ENCODE measurements around the gene KCTD3.

Gene KCTD3

DNA sequence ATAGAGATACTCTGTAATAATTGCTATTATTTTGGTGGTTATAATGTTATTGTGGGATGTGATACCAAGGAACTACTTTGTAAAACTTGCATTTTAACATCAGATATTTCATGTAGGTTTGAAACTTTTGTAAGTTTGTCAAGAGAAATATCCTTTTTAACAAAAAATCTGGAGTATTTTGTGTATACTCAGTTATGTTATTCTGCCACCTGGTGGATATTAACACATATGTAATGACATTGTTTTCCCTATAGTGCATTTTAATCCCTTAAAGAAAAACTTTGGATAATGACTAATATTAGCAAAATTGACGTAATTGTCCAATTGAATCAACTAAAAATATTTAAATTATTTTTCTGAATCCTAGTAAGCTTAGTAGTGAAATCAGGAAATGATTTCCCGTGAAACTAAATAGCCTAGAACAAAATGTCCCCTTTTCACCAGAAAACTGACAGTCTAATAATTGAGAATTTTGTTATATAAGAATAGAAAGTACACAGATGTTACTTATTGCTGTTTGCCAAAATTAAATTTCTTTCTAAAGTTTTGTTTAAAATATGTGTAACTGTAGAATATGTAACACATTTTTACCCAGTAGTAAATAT lies 39.6 kb downstream of the KCTD3 start:
- DNase-seq = peak; percentile 34

DNA sequence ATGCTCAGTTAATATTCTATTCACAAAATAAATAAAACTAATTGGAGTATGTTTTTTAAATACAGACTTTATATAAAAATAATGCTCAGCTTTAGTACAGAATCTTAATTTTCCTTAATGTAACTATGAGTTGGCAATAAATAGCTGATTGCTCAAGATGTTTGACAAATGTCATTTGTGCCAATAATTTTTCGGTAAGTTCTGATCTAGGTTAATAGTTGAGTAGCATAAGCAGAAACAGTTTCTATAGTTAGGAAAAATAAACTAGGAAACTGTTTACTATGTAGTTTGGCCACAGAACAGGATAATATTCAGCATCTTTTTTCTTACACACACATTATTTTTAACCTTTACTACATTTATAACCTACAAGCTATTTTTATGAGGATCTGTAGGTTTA lies 40.3 kb downstream of the KCTD3 start:
- no peak for DNase-seq

DNA sequence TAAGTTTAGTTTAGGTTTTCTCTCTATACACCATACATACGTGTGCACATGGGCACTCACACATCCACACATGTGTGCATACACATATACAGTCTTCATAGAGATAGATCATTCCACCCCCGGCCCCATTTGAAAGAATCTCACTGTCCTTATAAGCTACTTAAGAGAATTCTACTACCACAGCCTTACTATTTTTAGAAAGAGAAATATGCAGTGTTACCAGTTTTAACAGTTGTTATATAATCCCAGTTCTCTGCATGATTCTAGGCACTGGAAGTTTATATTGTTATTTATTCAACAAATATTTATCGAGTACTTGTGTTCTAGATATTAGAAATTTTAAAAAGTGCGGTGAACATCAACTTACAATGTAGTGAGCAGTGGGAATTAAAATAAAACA lies 41.5 kb downstream of the KCTD3 start:
- no peak for DNase-seq

DNA sequence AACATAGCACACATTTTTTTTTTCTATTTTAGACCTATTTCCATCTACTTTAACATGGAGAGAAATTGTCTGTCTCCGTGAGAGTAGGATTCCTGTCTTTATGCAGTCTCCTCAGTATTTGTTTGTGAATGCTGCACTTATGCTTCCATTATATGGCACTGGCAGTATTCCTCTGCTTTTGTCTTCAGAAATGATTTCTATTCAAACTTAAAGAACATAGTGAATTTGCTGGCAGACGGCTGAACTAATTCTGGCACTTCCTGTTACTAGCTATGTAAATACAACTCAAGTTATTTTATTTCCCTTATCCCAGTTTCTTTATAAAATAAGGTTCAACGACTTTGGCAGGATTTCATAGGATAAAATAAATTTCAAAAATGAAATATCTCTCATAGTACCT lies 45.3 kb downstream of the KCTD3 start:
- DNase-seq = no peak

DNA sequence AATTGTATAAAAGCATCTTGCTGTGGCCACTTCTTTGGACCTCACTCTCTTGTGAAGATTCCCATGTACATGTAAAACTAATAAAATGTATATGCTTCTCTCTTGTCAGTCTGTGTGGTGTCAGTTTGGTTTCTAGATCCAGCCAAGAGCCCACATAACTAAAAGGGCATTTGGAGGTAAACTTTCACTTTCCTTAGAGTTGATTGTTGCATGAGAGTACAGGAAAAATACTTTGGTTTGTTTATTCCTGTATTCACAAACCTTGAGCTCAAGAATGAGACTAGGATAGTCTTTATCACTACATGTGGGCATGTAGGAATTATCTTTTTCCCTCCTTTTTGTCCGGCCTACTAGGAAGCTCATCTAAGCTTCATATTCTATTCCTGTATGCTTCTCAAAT lies 50.9 kb downstream of the KCTD3 start:
- no peak for DNase-seq

DNA sequence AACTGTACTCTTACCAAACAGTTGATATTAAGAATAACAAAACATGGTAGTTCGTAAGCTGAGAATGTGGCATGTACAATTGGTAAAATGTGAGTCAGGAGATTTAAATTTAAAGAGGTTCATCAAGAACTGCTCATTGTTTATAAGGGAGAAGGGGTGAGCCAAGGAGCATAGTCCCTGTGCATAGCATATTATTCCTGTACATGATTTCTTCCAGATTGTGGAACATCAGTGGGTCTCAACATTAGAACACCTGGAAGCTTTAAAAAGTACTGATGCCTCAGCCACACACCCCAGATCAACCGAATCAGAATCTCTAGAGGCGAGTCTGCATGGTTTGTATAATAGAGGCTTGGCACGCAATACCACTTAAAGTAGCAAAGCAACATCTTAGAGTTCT lies 56.1 kb downstream of the KCTD3 start:
- DNase-seq = no peak

DNA sequence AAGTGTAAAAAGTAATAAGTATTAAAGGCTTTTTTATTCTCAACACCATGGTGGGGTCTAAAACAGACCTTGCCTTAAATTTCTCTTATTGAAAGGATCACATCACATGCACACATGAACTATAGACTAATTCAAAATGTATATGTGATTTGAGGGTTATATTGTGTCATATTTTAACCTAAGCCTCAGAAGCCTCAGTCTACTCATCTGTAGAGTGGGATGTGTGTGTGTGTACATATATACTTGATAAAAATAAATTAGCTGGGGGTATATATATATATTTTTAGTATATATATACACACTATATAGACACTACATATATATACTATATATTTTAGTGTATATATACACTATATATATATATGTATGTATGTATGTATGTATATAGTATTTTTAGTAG lies 58.8 kb downstream of the KCTD3 start:
- DNase-seq = no peak

DNA sequence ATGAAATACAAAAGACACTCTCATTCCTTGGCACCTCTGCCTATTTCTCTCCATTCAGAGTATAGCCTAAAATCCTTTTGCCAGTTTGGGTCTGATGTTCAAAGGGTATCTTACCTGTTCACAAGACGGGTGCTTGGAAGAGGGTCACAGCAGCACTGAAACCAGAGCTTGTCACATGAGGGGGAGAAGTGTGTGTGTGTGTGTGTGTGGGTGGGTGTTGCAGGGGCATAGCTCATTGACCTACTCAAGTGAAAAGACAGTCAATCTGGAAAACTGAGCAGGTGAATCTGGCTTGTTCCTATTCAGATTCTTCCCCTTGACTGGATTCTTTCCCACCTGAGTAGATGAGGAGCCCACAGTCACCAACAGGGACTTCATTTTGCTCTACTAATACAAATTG lies 63.9 kb downstream of the KCTD3 start:
- DNase-seq = no peak

DNA sequence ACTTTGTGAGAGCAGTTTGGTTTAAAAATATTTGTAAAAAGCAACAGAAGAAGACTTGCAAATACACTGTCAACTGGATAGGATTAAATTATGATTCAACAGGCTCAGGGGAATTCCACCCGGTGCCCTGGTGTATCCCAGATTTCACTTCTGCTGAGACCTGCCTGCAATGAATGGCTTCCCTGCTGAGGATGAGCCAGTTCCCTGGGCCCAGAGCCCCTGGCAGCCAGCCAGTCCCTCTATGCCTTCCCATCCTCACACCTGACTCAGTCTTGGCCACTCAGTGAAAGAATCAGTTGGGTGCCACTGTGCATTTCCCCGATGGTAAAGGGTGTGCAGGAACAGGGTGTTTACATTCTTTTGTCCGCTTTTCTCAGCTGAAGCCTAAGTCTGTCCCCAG lies 64.4 kb downstream of the KCTD3 start:
- DNase-seq = no peak

DNA sequence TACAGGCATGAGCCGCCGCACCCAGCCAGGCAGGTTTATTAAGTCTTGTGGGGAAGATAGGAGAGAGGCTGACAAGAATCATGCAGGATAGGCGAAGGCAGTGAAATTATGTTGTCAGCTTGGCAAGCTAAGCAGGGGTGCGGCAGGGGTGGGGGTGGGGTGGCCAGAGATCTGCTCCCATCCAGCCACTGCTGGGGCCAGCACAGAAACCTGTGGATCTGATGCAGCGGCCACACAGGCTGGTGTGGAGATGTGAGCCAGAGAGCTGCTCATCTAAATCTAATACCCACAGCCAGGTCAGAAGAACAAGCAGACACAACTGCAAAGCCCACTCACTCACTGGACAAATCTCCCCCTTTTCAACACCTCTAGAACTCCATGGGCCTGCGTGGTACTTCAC lies 68.7 kb downstream of the KCTD3 start:
- no peak for DNase-seq

DNA sequence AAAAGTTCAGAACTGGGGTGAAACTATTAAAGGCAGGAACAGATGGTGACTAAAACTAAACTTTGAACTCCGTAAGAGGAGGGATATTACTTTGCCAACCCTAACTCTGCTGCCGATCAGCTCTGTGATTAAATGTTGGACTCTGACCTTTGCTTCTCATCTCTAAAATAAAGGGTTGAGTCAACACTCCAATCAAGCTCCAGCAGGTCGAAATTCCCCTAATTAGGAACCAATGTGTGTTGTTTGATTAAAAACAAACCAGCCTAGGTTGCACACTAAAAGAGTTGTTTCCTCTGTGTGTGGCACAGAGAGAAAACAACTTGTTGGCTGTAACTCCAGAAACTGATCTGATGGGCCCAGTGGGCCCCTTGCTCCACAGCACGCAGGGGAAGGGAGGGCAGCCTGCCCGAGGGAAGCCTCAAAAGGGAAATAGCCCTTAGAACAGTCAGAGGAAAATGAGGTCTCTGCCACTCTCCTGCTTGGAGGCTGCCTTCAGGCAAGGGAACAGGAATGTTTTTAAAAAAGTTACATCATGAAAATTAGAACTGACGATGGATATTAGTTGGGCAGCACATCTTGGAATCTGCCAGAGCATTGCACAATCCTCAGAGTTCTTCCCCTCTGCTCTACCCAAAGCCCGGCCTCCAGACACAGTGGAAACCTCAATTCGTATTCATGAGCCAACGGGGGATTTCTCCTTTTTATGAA lies 69.3 kb downstream of the KCTD3 start:
- no peak for DNase-seq

DNA sequence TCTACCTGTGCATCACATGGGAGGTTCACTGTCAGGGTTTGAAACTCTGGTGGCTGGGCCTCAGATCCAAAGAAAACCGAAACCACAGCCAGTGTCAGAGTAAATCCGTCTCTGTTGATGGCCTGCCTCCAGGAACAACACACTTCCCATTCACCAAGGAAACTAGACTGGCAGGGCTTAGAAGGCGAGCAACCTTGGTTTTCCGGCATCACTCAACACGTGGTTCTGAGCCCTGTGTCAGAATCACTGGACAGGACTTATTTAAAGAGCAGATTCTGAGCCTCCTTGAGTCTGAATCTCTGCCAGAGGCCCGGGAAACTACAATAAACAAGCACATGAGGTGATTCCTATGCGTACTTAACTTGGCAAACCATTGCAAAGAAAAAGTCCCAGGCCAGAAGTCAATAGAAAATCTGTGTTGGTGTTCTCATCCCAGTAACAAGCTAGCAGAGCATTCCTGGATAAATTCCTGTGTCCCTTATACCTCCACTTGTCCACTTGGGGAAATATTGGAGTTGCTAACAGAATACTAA lies 70.0 kb downstream of the KCTD3 start:
- DNase-seq = no peak

DNA sequence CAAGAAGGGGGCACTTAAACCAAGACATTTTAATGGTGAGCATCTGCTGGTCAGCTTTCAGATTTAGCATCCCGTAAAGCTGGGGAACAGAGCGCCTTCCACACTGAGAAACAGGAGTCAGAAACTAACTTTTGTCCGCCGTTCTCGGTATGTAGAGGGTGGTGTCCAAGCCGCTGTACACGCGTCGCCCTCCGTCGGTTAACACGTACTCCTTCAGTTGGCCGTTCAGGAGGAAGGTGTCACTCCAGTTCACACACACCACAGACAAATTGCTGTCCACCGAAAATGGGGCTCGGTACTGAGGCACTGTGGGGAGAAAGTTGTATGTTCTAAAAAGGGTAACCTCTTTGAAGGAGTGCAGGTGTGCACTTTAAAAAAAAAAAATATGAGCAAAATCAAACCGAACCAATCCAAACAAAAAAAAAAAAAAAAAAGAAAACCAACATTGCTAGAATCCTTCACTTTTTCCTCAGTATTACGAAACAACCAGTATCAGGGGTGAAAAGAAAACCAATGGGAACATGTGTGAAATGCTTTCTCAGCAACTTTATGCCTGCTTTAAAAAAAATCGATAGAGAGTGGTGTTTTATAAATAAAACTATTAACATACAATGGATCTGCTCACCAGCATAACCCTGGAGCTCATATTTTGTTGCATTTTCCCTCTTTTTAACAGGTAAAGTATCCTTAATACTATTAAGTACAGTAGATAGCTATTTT lies 73.5 kb downstream of the KCTD3 start:
- no peak for DNase-seq

DNA sequence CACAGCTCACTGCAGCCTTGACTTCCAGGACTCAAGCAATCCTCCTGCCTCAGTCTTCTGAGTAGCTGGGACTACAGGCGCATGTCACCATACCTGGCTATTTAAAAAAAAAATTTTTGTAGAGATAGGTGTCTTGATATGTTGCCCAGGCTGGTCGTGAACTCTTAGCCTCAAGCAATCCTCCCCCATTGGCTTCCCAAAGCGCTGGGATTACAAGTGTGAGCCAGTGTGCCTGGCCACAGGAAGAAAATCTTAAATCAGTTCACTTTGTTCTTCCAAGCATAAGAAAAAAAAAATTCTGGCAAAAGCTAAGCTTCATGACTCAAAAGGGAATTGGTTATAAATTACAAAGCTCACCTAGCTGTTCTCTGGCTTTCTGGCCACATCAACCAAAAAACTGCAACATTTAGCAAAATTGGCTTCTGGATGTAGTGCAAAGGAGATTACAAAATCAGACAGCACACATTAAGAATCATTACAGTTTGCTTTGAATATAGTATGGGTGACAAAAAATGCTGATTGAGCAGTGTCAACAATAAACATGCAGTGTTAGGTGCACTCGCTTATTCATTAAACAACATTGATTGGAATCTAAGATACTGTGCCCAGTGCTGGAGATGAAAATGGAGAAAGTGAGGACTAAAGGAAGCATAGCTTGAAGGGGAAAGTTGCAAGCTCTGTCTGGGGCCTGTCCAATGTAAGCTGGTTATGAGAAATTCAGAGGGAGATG lies 76.7 kb downstream of the KCTD3 start:
- DNase-seq = no peak

DNA sequence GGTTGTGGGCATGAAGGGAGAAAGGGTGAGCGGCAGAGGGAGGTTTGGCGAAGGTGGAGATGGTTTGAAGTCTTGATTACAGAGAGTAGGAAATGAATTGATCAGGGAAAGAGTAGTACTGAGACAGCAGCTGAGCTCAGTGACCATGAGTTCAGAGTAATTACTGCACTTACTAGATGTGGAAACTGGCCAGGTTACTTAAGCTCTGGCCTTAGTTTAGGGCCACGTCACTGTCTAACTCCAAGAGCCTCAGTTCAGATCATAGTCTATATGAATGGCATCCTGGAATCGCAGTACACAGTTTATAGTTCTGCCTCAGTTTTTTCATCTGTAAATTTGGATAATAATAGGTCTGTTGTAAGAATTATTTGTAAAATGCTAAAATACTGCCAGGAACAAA lies 78.1 kb downstream of the KCTD3 start:
- DNase-seq = no peak

DNA sequence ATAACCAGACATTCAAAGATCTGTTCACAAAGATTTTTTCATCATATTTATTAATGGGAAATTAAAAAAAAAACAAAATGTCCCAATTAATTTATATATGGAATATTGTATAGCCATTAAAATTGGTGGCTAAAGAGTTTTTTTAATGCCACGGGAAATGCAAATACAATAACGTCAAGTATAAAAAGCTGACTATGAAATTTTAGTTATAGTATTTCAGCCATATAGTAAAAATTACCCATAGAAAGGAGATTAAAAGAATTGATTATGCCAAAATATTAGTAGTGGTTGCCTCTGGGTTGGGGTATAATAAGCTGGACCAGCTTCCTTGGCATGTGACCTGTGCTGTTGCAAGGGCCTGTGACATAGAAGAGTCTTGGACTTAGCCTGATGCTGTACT lies 78.8 kb downstream of the KCTD3 start:
- DNase-seq = no peak

DNA sequence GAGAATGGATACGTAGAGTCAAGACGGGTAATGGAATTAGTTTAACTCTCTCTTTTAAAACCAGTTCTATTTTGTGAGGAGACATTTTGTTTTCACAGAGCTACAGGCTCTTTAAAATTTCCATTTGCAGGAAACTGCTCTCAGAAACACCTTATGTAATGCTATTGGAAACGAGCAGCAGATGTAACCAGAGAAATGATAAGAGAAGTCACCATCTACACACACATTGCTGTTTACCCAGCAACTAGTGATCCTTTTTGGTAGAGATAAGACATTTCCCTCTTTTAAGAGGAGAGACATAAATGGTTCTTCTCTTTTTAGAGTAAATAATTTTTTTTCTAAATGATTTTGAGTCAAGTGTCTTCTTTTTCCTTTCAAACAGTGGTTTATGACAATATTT lies 80.6 kb downstream of the KCTD3 start:
- no peak for DNase-seq

DNA sequence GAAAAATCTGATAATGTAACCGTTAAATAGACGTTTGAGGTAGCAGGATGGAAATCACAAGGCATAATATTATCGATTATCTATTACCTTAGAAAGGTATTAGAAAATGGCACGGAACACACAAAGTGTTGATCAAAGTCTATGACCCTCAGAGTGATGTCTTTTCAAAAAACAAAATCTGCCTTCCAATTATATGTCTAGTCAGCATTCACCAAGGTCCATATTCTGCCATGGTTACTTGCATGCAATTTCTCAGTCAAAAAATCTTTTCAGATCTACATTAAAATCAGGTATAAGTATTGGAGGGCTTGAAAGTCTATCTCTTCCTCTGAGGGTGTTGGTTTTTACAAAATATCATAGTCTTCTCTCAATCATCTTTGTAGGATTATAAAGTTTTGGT lies 81.9 kb downstream of the KCTD3 start:
- DNase-seq = no peak

DNA sequence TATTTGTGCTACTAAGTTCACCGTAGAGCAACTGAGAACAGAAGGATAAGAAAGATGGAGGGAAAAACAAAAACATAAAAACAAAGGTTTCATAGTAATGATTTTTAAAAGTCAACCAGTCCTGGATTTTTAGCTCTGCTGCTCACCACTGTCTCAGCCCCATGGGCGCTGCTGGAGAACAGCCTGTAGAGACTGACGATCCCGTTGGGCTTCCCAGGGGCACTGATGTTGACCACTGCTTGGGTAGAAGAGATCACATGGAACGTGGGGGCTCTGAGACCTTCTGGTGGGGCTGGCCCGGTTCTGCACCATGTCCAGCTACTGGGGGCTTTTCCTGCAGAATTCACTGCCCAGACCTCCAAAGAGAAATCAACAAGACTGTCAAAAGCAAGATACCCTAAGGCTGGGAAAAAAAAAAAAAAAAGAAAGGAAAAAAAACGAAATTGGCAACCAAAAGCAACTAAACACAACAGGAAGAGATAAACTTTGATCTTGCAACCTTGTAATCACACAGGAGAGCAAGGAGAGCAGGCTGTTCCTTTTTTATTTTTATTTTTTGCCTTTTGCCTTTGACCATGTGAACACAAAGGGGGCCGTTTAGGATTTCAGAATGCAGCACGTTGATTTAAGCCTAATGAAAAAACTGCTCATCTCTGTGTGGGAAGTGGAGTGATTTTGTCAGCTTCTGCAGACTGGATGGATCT lies 83.5 kb downstream of the KCTD3 start:
- DNase-seq = no peak

DNA sequence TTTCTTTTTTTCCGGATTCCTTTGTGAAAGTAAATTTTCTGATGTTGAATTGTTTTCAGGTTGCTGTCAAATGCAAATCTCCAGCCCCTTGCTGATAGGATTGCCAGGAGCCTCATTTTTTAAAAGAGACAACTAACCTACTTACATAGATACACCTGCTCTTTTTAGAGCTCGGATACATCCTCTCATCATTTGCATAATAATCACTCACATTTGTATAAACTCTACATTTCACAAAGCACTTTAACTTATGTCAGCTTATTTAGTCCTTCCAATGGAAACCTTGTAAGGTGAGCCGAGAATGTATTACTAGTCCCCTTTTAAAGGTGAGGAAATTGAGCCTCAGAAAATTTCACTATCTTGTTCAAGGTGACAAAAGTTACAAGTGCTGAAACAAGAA lies 84.8 kb downstream of the KCTD3 start:
- DNase-seq = no peak

DNA sequence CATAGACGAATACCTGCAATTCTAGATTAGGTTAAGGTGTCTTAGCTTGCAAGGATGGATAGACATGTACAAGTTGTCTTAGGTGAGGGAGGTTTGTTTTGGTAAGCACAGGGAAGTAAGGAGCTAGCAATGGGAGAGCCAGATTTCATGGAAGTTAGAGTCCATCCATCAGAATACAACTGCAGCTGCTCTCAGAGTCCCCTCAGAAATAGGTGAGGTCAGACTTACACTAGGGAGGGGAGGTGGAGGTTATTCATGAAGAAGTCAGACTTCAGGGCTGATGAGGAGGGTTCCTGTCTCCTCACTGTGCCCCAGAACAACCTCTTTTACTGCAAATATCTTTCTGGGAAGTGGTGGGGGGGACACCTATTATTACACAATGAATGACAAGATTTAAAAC lies 85.3 kb downstream of the KCTD3 start:
- no peak for DNase-seq

DNA sequence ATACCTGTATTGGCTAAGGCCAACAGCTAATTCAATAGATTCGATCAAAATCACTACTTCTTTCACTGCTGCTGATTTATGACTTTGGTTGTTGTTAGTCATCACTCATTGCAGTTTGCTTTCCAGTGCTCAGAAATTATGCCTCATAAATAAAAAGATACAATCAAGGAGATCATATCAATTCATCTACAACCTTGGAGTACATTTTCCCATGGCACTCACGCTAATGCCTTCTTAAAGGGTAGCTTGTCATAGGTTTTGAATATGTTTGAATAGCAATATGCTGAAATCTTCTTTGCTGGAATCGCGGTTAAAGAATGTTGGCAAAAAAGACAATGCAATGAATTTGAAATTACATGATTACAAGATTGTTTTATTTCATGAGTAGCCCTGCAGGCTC lies 89.9 kb downstream of the KCTD3 start:
- DNase-seq = no peak

DNA sequence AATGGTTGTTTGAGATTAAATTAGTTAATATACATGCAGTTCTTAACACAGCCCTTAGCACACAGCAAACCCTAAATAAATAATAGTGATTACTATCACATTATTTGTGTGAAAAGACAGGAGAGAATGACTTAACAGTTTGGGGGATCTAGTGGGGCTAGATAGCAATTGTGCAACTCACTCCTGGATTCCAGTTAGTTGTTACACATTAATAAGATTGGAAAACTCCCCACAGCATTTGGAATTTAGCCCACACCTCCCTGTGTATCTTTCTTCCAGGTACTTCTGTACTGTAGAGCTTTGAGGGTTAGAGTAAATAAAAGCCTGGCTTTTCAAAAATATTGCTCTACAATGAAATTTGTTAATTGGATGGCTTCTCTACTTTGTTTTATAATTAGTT lies 93.2 kb downstream of the KCTD3 start:
- no peak for DNase-seq

Measured in suppressor macrophage treated with lipopolysaccharide for 4 hours (primary cell).